Stimulated activated CD8-positive, alpha-beta memory T cell treated with anti-CD3 and anti-CD28 coated beads, Interleukin-12 subunit alpha, Interleukin-12 subunit beta, amount 100 ng/mL, for 24 hours (primary cell): ENCODE data around the gene RNF217.
"Not testable (repeated sequence)": the region's sequence is repeated elsewhere in the genome, so short reads cannot be mapped to it uniquely, and the experiment has no call there.

Experiments used
- DNase-seq: peaks from one replicate; pipeline ENCODE4 v3.0.0-alpha.2; 2020; ENCODE audit errors: extremely low read depth

The RNF217 gene

DNA sequence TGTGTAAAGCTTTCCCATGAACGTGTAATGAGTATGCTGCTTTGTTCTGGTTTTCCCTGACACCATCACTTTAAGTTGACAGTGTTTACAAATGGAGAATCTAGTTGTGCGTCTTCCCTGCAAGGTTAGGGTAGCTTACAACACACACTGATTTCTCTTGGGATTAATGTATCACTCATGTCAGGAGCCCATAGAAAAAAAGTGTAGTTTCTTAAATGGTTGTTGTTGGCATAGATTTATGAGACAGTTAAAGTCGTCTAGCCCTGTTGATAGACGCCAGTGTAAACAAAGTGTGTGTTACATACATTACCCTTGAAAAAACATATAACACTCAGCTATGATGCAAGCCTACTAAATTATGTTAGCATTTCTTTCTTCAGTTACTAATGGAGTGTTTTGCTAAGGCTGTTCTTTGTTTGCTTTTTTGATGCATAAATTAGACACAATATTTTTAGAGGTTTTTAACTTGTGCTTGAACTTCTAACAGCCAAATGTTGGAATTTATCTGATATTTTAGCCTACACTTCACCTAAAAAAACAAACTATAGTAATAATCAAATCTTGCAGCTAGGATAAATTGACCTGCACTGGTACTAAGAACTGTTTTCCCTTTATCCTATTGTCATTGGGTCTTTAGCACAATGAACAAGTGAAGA is 88.6 kb downstream of the RNF217 start:
- DNase-seq = no peak

DNA sequence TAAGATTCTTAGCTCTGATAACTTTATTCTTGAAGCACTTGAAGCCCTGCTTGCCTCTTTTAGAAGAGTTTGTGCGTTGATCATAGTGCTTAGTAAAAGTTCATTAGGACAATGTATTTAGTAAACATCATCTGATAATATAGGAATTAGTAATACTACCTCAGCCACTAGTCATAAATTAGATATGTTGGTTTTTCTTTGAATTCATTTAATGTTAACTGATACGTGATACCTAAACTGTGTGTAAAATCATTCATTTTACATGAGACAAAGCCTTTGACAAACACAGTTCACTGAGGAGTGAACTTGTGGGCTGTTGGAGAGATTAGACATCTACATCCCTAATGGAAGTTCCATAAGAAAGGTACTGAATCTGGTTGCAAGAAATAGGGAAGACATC is 91.6 kb downstream of the RNF217 start:
- no peak for DNase-seq

DNA sequence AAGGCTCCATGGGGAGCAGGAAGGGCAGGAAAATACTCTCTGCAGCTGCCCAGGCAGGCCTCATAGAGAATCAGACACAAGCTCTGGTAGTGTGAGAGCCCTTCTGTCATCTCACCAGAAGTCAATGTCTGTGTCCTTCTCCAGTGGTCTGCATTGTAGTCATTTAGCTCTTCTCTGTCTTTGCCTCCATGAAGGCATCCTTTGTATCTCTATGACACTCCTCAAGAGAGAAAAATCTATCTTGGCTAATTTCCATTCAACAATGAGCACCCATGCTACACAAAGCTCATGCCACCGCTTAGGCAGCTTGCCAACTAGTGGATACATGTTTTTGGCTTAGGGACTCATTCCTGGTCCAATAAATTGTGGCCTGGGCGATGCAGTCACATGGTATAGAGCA is 92.1 kb downstream of the RNF217 start:
- DNase-seq = no peak

DNA sequence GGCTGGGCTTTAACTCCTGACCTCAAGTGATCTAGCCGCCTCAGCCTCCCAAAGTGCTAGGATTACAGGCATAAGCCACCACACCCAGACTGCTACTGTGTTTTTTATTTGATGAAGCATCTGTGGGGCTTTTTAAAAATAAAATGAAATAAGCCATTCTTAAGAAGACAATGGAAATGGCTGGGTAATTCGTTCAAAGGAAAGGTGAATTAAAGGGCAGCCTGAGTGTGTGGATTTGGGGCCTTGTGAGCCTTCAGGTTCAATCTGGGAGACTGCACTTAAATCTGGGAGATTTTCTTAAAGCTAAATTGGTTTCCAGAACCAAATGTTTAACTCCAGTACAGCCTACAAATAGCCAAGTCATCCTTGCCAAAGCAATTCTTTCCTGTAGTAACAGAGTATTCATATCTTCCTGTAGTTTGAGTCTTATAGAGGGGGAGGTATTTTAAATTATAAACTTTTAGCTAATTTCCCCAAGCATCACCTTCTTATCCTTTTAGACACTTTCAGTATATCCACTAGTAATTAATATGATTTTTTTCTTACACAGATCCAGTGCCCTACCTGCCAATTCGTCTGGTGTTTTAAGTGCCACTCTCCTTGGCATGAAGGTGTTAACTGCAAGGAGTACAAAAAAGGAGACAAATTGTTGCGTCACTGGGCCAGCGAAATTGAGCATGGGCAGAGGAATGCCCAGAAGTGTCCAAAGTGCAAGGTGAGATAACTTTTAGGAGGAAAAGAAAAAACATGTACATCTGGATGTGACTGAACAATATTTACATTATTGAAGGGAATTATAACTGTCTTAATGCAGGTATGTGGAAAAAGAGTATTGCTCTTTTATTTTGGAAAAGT is 95.4 kb downstream of the RNF217 start:
- DNase-seq = no peak

DNA sequence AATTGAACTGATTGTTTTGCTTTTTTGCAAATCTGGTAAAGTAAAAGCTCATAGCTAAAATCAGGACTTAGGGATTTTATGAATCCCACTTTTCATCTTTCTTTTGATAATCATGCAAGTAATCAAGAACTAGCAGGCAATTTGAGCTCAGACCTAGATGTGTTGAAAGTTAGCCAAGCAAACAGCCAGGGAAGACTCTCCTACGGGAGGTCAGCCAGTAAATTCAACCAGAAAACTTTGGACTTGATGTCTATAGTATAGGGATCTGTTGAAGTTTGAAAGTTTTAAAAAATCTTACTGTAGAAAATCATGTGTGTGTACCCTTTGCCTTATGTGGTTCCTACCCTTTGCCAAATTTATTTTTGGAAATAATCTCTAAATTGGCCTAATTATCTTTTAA is 96.3 kb downstream of the RNF217 start:
- no peak for DNase-seq

DNA sequence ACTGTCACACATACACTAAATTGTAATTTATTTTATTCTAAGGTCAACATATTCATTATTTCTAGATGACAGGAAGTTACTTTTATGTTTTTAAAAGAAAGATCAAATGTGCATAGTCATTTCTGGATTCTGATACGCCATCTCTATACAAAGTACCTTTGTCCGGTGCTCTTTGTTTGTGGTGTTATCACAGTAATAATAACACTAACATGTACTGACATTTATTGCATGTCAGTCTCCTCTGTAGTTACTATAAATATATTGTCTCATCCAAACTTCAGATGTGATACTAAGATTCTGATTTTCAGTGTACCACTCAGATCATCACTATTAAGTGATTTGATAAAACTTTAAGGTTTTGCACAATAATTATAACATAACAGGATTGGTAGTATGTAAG is 101.1 kb downstream of the RNF217 start:
- DNase-seq = no peak

DNA sequence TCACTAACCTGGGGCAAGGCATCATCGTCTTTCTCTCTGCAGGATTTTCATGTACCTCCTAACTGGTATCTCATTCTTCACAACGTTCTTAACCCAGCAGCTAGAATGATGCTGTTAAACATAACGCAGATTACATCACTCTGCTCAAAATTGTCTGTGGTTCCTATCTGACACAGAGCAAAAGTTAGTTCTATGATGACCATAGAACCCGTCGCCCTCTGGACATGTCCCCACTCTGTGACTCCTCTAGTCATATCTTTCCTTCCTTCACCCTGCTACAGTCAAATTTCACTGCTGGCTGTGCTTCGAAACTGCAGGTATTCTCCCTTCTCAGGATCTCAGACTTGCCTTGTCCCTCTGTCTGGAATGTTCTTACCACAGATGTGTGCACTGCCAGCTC is 103.9 kb downstream of the RNF217 start:
- DNase-seq = no peak

DNA sequence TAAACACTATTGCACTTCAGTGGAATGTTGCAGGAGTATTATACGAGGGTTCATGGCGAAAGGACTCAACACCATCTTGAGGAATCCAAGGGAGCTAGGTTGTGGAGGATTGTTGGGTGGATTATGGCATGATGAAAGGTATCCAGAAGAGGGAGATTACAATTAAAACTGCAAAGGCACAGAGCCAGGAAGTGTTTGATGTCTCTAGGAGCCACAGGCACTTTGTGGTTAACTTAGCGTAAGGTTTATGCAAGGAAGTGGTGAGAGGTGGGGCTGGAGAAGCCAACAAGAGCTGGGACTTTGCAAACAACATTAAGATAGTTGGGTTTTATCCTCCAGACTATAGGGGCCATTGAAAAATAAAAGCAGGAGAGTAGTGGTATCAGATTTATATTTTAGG is 104.7 kb downstream of the RNF217 start:
- no peak for DNase-seq

DNA sequence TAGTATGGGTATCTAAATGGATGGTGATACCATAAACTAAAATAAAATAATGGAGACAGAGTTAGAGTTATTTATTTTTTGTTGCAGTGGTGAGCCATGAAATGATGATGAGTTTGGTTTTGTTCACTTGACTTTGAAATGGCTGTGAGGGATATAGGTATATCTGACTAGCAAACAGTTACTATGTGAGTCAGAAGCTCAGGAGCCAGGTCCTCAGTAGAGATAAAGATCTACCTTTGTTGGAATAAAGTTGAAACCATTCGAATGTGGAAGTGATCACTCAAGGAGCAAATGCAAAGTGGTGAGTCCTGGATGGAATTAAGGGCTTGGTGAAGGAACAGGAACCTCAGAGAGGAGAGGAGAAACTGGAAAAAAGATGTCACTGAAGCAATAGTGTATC is 105.3 kb downstream of the RNF217 start:
- no peak for DNase-seq

DNA sequence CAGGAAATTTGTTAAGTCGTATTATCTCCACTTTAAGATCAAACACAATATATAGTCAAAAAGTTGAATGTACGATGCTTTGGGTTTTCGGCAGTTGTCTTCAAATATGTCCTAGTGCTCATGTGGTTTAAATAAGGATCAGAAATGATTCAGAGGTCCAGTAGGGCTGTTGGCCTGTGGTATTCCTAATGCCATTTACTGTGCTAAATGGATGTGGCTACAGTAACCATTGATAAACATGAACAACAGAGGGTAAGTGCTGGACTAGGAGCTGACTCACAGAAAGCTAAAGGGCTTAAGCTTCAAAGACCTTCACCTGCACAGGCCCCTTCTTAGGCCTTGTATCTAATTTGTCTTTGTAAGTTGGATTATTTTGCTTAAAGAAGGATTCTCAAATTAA is 110.8 kb downstream of the RNF217 start:
- no peak for DNase-seq

DNA sequence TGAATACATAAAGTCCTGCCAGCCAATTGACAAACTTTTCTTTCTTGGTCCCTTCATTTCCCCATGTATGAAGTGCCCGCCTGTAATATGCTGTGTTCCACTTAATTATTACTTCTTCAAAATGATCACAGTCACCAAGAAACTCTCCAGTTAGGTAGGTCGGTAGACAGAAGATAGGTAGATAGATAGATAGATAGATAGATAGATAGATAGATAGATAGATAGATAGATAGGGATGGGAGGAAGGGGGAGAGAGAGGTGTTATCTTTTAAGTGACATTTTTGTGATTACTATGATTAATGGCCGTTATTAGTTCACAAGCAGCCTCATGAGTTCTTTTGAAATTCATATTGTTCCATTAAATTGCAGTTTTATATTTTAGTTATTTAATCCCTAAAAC is 111.9 kb downstream of the RNF217 start:
- DNase-seq = no peak

DNA sequence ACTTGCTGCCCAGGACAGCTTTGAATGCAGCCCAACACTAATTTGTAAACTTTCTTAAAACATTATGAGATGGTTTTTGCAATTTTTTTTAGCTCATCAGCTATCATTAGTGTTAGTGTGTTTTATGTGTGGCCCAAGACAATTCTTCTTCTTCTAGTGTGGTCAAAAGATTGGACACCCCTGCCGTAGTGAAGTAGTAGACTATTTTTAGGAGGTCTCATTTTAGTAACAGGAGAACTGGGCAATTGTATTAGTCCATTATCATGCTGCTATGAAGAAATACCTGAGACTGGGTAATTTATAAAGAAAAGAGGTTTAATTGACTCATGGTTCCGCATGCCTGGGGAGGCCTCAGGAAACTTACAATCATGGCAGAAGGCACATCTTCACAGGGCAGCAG is 112.8 kb downstream of the RNF217 start:
- not testable (repeated sequence) for DNase-seq

DNA sequence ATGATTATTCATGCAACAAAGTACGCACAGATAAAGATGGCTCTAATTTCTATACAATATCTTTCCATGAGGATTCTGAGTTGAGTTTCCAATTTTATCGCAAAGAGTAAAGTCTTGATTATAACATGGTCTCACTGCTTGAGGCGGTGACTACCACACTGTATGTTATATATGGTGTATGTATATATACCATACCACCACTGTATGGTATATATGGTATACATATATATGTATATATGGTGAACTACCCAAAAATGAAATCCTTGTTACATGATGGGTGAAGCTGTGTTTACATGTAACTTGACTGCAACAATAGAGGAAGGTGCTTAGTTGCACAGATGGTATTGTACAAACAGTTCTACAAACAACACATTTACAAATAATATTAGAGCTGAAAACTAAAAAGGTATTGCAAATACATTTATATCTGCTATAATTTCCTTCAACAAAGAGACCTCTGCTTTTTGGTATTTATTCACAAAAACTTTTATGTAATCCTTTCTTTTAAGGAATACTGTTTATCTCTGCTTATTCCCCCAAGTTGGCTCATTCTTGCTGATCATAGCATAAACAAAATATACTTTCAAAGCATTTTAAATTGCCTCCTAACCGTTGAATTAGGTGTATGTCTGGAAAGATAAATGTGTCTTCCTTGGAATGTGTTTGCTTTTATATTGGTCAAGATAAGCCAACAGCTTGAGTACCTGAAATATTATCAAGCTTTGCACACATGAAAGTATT is 113.7 kb downstream of the RNF217 start:
- no peak for DNase-seq

DNA sequence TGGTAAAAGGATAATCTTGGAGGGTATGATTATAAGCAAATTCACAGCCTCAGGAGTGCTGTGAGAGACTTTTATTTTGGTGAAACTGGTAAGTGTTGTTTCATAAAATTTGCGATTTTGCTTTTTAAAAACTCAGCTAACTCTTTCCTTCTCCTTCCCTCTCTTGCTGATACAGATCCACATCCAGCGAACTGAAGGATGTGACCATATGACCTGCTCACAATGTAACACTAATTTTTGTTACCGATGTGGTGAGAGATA is 114.2 kb downstream of the RNF217 start:
- DNase-seq = no peak

DNA sequence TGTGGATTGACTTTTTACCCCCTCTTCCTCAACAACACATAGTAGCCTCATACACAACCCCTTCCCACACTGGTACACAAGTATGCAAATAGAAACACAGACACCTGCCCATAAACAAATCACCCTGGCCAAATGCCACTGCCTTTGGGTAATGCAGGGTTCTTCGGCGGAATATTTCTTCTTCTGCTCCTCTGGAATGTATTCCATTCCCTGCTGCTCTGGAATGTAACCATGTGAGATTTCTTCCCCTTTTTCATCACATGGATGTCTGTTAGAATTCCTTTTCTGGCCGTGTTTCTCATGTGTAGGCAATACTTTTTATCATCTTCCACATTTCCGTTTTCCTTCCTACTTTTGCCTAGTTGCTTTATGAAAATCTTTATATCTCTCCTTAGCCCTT is 115.2 kb downstream of the RNF217 start:
- DNase-seq = no peak

DNA sequence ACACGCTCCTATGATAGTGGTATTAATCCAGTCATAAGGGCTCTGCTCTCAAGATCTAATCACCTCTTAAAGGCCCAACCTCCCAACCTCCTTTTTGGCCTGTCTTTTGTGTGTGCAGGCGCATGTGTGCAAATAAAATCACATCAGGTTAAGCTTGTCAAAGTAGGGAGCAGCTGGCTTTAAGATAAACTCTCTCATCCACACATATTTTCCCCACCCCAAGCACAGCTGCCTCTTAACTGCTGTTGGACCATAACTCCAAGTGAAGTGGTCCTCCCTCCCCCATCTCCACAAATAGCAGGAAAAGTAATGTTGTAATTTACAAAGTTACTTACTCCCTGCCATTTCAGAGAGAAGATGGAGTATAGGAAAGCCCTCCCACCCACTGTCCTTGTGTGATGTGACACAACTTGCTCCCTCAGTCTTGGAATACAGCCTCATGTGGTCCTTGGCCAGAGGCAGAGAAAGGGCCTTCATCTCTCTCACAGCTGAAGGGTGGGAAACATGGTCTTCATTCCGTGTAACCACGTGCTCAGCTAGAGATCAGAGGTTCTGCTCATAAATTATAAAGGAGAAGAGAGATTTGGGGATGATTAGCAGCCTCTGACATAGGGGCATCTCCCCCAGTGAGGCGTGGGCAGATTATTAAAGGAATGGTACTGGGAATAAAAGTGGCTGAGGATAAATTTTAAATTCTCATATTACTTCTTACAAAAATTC is 116.5 kb downstream of the RNF217 start:
- DNase-seq = no peak

DNA sequence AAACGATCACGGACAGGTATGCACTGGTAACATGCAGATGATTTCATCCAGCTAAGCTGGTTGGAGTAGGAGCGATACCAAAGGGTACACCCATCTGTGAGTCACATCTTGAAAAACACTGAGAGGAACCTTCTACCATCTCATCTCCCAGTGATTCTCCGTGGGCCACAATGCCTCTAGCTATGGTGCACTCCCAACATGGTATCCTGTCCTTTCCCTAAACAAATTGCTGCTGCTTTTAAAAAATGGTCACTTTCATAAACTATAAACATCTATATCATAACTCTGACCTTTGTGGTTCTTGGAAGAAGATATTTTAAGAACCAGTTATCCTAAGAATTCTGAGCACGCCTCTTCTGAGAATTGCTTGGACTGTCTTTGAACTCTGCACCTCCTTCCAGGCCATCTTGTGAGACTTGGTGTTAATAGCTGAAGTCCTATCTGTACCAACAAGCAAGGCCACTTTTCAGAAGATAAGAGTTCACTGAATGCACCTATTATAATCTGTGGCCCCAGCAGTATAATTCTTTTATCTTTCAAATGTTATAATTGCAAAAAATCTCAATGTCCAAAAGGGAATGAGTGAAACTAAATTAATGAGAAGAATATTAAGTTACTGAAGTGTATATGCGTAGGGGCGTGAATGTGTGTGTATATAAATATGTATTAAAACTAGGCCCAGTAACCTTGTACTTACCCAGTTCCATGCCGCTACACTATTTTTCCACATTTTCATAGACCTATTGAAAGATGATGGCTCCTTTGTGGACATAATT is 120.9 kb downstream of the RNF217 start:
- no peak for DNase-seq

DNA sequence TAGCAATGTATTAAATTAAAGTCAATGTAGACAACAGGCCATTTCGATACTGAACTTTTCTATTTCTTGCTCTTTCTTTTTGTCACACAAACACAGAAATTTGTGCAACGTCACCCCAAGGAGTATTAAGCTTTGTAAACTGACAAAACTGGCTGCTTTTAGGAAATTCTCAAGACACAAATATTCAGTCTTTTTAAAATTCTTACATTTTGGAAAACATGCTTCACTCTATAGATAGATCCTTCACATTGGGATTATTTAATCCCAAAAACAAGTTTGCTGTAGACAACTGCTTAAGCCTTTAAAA is 121.4 kb downstream of the RNF217 start:
- no peak for DNase-seq

DNA sequence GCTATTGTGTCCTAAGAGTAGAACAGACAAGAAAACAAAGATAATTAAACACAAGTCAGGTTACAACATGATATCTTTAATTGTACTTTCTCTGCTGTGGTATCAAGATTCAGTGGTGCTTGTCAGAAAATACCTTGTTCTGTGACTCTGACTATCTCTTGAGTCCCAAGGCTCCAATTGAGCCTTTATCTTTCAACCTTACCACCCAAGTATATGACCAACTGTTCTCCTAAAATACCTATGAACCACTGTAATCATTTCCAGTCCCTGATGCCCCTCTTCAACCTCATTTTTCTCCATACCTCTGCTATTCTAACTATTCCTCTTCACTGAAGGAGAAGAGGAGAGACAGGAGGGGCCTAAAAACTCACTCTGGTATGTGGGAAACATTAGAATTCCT is 124.5 kb downstream of the RNF217 start:
- no peak for DNase-seq

DNA sequence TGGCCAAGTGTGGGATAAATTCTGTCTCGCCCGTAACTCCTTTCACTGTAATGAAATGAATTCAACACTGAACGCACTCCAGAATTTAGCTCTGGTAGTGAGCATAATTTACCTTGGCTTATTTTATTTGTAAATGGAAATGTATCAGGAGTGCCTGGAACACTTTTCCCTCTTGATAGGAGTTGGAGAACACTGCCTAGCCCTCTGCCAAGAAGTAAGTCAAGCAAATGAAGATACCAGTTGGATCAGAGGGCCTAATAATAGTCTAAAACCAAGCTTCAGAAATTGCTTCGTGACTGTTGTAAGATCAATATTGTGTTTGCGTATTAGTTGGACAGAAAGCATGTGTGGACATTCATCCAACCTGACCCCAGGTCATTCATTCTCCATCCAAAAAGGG is 126.7 kb downstream of the RNF217 start:
- DNase-seq = no peak

DNA sequence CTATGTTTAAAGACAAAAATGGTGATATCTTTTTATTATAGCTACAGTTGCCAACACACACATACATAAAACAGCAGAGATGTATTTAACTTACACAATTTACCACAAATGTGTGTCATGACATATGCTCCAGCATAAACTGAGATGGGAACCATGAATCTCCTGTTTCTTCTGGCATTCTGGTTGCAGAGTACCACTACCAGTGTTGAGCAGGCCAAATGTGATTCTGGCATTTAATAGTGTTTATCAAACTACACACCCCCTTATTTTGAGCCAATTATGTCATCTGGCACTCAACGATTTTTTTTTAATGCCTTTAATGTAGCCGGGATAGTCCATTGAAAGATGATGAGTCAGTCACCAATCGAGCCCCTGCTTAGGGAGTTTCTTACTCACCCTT is 132.3 kb downstream of the RNF217 start:
- DNase-seq = no peak
